Activated CD8-positive, alpha-beta memory T cell treated with anti-CD3 and anti-CD28 coated beads, Interleukin-2, amount 50 U/mL, for 24 hours (primary cell): ENCODE measurements around the gene SFN.
A peak's percentile ranks its signal among the peaks of the same experiment; 100 is the strongest.
"Not testable (repeated sequence)": the region's sequence is repeated elsewhere in the genome, so short reads cannot be mapped to it uniquely, and the experiment has no call there.

ENCODE experiments used
- DNase-seq: peaks from one replicate; pipeline ENCODE4 v3.0.0-alpha.2; 2020; ENCODE audit errors: extremely low read depth

The SFN gene

DNA sequence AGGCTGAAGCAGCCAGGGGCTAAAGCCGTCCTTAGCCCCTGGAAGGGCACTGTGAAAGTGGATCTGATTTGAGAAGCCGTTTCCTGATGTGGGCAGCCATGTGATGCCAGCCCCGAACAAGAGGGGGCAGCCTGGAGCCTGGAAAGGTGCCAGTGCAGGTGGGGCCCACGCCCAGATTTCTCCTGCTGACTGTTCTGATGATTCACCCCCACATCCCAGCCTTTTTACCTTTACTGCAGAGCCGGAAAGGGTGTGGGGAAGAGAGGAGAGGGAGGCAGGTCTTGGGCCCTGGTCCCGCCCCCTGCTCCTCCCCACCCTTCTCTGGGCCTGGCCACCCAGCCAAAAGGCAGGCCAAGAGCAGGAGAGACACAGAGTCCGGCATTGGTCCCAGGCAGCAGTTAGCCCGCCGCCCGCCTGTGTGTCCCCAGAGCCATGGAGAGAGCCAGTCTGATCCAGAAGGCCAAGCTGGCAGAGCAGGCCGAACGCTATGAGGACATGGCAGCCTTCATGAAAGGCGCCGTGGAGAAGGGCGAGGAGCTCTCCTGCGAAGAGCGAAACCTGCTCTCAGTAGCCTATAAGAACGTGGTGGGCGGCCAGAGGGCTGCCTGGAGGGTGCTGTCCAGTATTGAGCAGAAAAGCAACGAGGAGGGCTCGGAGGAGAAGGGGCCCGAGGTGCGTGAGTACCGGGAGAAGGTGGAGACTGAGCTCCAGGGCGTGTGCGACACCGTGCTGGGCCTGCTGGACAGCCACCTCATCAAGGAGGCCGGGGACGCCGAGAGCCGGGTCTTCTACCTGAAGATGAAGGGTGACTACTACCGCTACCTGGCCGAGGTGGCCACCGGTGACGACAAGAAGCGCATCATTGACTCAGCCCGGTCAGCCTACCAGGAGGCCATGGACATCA is at the start of gene SFN:
TSS of gene SFN (plus strand) at position 369 of the 904 bp plus-strand sequence. CDS start at position 433, 64 bp downstream.
- no peak for DNase-seq

DNA sequence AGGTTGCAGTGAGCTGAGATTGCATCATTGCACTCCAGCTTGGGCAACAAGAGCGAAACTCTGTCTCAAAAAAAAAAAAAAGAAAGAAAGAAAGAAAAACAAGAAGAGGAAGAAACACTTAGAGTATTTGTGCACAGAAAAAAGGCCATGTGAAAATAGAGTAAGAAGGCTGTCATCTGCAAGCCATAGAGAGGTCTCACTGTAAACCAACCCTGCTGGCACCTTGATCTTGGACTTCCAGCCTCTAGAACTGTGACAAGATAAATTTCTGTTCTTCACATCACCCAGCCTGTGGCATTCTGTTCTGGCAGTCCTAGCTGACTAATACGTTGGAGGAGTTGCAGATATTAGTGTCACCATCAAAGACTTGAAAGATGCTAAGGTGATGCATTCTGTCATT is 48.6 kb upstream of the SFN start:
- no peak for DNase-seq

DNA sequence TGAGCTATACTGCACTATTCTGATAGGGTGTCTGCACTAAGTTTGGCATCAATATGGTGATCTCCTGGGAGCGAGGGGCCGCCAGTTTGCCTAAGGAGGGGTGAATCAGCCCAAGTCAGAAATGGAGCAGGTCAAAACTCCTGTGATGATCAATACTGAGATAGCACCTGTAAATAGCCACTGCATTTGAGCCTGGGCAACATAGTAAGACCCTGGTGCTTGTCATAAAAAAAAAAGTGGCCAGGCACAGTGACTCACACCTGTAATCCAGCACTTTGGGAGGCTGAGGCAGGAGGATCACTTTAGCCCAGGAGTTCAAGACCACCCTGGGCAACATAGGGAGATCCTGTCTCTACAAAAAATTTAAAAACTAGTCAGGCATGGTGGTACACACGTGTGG is 48.1 kb upstream of the SFN start:
- no peak for DNase-seq

DNA sequence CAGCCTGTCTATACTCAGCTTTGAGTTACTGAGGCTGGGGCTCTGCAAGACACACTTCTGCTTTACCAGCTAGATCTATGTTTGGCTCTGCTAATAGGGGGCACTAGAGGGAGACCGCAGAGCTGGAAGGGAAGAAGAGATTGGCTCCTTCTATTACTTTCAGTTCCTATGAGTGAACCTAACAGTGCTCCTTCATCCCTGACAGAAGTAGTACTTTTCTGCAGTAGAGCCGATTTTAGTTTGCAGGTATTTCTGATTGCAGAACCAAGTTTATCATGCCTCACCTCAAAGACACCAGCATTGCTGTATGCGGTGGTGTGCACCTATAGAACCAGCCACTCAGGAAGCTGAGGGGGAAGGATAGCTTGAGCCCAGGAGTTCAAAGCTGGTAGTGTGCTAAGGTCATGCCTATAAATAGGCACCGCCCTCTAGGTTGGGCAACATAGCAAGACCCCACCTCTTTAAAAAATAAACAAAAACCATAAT is 42.1 kb upstream of the SFN start:
- DNase-seq: no peak

DNA sequence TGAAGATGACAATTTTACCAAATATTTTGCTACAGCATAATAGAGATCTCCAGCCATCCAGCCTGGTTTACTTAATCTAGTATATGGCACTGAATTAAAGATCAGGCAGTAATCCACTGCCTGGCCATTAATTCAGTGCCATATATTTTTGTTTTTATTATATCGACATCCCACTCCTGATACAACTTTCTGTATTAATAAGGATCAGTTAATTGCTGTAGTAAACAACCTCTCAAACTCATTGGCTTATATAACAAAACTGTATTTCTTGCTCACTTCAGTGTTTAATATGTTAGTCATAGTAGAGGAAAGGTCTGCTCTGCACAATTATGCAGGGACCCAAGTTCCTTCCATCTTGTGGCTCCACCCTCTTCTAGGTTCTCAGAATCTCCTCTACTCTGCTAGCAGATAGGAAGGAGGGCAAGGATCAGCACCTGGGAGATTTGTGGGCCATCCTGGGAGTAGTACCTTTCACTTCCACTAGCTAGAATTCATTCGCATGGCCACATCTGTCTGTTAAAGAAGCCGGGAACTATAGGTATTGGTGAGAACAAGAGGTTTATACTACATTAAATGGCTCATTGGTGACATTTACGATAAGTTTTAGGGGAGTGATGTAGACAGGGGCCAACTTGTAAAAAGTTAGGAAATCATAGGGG is 40.1 kb upstream of the SFN start:
- DNase-seq: no peak

DNA sequence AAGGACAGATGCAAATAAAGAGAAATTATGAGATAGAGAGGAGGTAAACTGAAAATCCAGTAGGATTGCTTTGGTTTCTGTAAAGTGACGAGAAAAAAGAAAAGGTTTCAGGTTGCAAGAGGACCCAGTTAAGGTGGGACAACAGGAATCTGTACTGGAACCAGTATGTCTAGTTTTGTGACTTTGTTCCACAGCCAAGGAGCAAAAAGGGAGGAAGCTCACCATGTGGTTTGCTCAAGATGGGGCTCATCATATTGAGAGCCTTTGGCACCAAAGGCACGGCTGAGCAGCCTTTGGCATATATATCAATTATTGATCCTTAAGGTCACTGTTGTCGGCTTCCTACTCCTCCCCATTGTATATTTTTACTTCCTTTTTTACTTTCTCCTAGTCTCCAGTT is 38.2 kb upstream of the SFN start:
- DNase-seq: no peak

DNA sequence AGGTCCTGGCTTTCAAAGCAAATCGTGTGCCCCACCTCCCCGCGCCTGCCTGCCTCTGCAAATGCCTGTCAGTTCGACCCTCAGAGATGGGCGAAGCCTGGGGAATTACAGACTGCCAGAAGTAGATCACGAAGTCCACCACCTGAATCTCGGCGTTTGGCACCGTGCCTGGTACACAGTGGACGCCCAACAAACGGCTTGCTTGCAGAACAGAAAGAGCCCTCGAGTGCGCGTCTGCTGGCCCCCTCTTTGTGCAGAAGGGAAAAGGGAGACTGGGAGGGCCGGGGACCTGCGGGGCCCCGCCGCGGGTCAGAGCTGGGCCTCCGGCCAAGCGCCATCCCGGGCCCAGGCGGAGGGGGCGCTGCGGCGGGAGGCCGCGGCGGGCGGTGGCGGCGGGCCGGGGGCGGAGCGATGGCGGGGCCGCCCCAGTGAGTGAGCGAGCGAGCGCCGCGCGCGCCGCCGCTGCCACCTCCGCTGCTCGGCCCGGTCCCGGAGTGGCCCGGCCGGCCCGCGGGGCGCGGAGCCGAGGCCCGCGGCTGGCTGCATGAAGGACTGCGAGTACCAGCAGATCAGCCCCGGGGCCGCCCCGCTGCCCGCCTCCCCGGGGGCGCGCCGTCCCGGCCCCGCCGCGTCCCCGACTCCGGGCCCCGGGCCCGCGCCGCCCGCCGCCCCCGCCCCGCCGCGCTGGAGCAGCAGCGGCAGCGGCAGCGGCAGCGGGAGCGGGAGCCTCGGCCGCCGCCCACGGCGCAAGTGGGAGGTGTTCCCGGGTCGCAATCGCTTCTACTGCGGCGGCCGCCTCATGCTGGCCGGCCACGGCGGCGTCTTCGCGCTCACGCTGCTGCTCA is 36.5 kb upstream of the SFN start, which contains the start of gene ZDHHC18:
TSS of gene ZDHHC18 (plus strand) at position 428 of the 845 bp plus-strand sequence. CDS start at position 545, 117 bp downstream.
- no peak for DNase-seq

DNA sequence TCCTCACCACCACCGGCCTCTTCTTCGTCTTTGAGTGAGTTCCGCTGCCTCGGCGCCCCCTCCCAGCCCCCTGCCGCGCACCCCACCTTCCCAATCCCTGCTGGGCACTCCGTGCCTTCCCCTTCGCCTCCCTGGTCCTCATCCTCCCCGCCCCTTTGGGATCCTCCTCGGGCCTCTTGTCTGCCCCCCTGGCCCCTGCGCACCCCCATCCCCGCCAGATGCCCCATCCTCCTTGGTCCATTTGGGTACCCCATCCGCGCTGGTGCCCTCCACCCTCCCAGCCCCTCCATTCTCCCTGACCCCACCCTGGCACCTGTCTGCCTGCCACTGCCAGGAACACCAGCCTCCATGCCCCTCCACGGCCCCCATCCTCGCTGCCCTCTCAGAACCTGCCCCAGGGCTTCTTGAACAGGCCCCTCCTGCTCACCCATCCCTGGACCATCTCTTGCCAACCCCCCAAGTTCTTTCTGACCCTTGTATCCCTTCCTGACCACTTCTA is 35.8 kb upstream of the SFN start:
- DNase-seq: no peak

DNA sequence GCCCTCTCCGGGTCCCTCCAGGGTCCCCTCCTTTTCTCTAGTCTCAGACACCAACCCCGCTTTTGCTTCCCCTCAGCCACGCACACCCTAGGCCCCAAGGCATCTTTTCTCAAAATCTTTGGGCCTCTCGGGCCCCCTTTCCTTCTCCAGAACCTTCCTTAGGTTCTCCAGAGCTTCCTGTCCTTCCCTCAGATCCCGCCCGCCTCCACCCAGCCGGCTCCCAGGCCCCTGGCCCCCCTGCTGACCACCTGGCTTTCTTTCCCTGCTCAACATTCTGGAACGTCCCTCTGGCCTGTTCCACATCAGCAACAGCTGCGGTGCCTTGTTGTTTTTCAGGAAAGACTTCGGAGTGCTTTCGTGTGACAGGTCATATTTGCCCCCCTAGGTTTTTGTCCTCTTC is 35.3 kb upstream of the SFN start:
- no peak for DNase-seq

DNA sequence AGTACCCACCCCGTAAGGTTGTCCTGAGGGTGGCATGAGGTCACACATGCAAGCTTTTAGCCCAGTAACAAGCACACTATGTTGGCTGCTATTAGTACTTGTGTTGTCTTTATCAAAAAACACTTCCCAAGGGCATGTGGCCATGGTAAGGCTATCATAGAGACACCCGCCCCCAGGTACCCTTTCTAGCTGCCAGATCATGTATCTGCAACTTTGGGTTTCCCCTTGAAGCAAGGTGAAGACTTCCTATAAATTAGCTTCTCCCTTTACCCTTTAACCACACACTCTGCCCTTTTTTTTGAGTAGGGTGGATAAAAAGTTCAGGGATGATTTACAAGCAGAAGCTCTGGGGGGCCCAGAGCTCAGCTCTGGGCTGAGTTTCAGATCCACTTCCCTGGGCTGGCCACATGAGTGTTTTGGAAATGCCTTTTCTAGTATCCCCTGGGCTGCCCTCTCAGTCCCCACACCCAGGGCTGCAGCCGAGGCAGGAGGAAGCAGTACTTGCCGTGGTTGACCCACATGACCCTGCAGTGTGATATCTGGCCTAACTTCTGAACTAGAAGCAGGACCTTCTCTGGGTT is 34.4 kb upstream of the SFN start:
- DNase-seq: no peak

DNA sequence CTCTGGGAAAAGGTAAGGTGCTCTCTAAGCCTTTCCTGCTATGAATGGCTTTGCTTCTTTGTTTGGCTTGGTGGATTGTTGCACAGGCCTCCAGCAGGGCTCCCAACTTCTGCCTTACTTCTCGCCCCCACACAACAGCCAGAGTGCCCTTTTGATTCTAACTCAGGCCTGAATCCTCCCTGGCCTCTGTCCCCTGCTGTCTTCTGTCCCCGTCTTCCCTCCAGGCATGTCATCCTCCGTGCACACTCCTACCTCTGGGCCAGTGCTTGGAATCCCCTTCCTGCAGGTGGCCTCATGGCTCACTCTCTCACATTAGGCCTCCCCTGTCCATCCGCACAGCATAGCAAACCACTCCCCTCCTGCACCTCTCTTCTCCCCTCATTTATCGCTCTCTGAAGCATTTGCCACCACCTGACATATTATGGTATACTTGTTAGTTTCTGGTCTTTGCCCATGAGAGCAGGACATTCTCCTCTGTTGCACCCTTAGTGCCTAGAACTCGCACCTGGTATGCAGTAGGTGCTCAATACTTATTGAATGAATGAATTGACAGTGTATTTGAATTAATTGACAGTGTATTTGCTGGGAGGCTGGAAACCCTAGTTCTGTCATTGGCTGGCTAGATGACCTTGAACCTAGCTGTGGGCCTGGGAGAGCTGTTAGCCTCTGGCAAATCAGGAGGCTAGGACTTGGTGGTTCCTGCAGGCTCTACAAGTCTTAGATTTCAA is 33.6 kb upstream of the SFN start:
- DNase-seq: no peak

DNA sequence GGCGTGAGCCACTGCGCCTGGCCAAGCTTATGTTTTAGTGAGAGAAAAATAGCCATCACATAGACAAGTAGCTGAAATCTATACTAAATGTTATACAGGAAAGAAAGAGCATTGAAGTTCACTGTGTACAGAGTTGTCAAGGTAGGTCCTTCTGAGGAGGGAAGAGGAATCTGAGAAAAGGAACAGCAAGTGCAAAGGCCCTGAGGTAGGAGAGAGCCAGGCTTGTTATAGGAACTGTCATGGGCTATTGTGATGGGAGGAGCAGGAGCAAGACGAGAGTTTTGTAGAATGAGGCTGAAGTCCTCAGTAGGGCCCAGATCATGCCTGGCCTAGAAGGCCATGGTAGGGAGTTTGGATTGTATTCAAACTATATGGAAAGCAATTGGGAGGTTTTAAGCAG is 31.9 kb upstream of the SFN start:
- DNase-seq: no peak

DNA sequence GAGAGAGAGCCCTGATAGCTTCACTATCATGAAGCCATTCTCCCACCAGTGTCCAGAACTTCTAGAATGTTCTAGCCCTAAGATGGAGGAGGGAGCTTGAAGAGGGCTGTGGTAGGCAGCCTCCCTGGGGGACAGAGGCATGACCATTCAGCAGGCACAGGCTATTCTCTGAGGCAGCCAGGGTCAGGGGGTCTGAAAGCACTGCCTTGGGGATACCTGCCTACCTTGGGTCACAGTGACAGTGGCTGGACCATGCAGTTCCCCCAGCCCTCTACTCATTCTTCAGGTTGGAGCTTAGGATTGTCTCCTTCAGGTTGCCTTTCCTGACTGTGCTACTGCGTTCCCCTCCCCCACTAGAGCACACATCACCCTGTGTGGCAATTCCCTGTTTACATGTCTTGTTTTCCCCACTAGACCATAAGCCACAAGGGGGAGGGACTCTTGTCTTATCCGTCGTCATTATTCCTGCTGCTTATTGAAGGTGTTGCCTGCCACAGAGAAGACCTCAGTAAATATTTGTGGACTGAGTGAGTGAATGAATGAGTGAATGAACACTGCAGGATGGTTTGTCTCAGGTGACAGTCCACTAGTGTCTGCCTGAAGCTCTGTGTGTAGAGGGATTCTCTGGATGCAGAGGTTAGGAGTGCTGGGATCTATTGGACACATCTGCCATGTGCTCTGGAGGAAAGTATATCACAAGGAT is 31.3 kb upstream of the SFN start:
- no peak for DNase-seq

DNA sequence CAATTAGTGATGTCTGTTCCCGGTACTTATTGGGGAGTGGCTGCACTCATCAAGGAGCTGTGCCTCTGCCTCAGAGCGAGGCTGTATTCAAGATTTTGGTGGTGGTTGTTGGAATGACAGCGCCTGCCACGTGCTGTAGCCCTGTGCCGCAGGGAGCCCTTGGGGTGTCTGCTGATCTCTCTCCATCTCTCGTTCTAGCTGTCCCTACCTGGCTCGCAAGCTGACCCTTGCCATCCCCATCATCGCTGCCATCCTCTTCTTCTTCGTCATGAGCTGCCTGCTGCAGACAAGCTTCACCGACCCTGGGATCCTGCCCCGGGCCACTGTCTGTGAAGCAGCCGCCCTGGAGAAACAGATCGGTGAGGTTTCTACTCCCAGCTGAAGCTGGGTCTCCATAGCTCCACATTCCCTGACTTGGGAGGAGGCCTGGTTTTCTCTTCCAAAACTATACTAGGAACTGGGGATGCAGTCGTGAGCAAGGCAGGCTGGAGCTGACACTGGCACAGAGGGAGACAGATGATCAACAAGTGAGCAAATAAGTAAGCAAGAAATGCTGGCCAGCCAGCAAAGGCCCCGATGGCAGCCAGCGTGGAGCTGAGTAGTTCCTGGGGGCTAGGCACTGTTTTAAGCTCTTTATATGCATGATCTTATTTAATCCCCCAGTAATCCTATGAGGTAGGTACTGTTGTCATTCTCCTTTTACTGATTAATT is 30.5 kb upstream of the SFN start:
- no peak for DNase-seq

DNA sequence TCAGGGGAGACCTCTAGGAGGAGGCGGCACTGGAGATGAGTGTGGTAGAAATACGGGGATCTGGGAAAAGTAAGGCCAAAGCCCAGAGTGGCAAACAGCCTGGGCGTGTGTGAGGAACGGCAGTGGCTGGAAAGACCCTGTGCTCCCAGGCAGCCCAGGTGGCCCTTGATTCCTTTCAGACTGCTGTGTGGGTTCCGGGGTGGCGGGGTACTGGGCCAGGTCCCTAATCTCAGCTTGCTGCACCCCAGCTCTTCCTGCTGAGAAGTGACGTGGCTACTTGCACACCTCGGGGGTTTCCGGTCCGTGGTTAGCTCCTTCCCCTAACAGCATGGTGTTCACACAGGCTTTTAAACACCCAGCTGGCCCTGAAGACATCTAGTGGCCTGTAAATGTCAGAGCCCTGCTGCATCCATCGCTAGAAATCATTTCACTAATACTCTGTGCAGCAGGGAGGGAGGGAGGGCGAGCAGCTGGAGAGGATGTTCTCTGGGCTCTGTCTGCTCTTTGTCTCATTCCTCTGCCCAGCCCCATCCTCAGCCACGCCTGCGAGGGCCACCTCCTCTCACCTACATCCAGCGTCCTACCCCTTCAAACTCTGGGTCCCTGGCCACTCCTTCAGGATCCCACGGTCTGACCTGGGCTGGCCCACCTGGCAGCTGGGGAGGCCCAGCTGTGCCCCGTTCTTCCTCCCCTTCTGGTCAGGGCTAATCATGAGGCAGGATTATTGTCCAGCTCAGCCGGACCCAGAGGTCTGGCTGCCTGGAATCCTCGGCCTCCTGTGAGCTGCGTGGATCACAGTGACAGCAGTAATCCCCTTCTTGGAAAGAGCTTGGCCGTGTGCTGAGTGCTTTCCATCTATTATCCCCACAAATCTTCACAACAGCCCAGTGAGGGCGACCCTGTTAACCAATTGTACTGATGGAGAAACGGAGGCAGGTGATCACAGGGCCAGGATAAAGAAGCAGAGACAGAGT is 29.2 kb upstream of the SFN start:
- peak; percentile 73 for DNase-seq

DNA sequence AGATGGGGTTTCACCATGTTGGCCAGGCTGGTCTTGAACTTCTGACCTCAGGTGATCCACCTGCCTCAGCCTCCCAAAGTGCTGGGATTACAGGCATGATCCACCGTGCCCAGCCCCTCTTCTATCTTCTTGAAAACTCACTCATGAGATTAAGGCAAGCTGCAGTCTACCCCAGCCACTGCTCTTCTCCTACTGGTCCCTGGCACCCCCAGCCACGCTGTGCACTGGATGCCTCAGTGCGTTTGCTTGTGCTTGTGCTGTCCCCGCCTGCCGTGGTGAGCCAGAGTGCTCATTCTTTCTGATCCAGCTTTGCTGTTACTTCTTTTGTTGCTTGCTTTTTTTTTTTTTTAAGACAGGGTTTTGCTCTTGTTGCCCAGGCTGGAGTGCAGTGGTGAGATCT is 25.3 kb upstream of the SFN start:
- DNase-seq: not testable (repeated sequence)

DNA sequence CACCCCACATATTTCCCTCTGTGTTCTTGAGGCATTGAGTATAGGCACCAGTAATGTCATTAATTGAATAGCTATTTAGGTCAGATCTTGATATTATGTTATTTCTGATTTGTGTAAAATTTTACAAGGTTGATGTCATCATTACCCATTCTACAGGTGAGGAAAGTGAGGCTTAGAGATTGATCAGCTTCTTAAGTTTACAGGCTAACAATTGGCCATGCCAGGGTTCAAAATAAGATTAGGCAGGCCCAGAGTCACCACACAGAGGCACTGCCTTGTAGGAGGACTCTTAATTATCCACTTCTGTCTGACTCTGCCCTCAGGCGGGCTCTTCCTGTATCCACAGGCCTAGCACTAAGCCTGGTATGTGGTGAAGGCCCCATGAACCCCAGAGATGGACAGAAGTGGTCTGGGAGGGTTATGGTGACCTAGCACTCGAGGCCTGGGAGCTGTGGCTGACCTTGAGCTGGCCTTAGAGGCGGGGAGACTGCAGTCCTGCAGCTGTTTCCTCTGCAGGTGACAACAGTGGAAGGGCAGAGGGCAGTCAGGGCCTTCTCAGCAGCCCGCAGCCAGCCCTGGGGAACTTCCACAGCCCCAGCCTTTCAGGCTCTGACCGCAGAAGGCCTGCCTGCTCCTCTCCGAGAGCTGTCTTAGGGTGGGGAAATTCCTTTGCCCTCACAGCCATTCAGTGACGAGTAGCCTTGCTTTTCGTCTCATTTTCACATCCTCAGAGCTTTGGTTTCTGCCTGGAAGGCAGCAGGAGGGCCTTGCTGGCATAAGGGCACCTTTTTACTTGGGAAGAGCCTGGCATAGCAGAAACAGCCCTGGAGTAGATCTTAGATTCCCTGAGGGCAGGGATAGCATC is 24.2 kb upstream of the SFN start:
- DNase-seq: no peak
